ENCODE measurements around the gene TMED10.

GRCh38 chr14:75213172-75213571 lies 36.8 kb upstream of the TMED10 start:
- TF ChIP-seq CTCF (conservative IDR thresholded peaks at IDR 0.05; ENCODE audit: low read length) (no peak), EZH2phosphoT487 (IDR thresholded peaks at IDR 0.05; ENCODE audit: borderline replicate concordance, low read depth, low read length) (no peak)

All from OCI-LY7 (cell line).